Measurements from ENCODE around the gene NRG3.

The NRG3 gene

GRCh38 chr10:81928119-81928518 is 53.1 kb downstream of the NRG3 start:
- DNase-seq (ENCODE audit: insufficient read length, low spot score) (no peak), FAIRE-seq (no peak)
- TF ChIP-seq POLR2A (IDR thresholded peaks at IDR 0.05; ENCODE audit: low read depth, low read length) (no peak), SPI1 (IDR thresholded peaks at IDR 0.05; ENCODE audit: low read depth, low read length) (no peak), POLR2AphosphoS5 (IDR thresholded peaks at IDR 0.05; ENCODE audit: low read depth, low read length) (no peak), TAF1 (IDR thresholded peaks at IDR 0.05; ENCODE audit: low read depth, low read length) (no peak), PAX5 (IDR thresholded peaks at IDR 0.05; ENCODE audit: insufficient read depth, low read length, severe bottlenecking) (no peak), POU2F2 (IDR thresholded peaks at IDR 0.05; ENCODE audit: low read depth, low read length) (no peak)

GRCh38 chr10:81943583-81943982 is 68.6 kb downstream of the NRG3 start:
- FAIRE-seq (no peak), DNase-seq (ENCODE audit: insufficient read length, low spot score) (no peak)

DNA sequence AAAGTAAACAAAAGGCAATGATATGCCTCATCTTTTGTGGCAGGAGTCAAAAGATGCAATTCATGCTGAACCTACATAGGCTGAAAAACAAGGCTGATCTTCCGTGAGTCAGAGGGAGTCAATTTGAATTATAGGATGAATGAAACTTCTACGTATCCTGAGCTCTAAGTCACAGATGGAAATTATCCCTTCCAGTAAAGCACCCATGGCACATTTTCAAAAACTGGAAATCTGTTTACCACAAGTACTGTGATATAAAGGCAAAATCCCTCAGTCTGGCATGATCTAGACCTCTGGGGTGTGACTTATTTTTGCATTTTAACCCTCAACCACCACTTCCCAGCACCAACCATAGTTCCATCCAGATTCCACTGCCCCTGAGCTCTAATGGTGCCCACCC is 69.6 kb downstream of the NRG3 start:
- TF ChIP-seq POLR2AphosphoS5 (IDR thresholded peaks at IDR 0.05; ENCODE audit: low read depth, low read length) = no peak
- TF ChIP-seq POU2F2 (IDR thresholded peaks at IDR 0.05; ENCODE audit: low read depth, low read length) = no peak
- no peak for TF ChIP-seq PAX5 (IDR thresholded peaks at IDR 0.05; ENCODE audit: insufficient read depth, low read length, severe bottlenecking)
- TF ChIP-seq SPI1 (IDR thresholded peaks at IDR 0.05; ENCODE audit: low read depth, low read length) = no peak
- TF ChIP-seq POLR2A (IDR thresholded peaks at IDR 0.05; ENCODE audit: low read depth, low read length) = no peak
- no peak for TF ChIP-seq TAF1 (IDR thresholded peaks at IDR 0.05; ENCODE audit: low read depth, low read length)
- DNase-seq (ENCODE audit: insufficient read length, low spot score) (no peak), FAIRE-seq (no peak)

More at GRCh38 chr10:81943583-81943982, 68.6 kb downstream of the NRG3 start:
- TF ChIP-seq POU2F2 (IDR thresholded peaks at IDR 0.05; ENCODE audit: low read depth, low read length) (no peak), PAX5 (IDR thresholded peaks at IDR 0.05; ENCODE audit: insufficient read depth, low read length, severe bottlenecking) (no peak), POLR2AphosphoS5 (IDR thresholded peaks at IDR 0.05; ENCODE audit: low read depth, low read length) (no peak), TAF1 (IDR thresholded peaks at IDR 0.05; ENCODE audit: low read depth, low read length) (no peak), POLR2A (IDR thresholded peaks at IDR 0.05; ENCODE audit: low read depth, low read length) (no peak), SPI1 (IDR thresholded peaks at IDR 0.05; ENCODE audit: low read depth, low read length) (no peak)

DNA sequence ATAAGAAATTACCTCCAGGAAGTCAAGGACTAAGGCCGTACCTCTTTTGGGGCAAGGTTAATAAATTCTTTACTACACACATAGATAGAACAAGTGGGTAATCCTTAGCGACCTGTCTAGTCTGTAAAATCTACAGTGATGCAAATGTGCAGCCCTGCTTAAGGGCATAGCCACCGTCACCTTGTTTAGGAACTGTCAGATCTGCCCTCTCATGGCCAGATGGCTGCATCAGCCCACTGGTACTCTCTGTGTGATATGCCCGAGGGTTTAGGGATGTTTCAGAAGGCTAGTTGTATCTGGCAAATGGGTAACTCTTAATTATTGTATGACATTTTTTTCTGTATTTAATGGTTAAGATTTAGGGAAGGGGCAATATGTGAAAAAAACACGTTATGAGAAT is 74.3 kb downstream of the NRG3 start:
- TF ChIP-seq POLR2AphosphoS5 (IDR thresholded peaks at IDR 0.05; ENCODE audit: low read depth, low read length) (no peak), POLR2A (IDR thresholded peaks at IDR 0.05; ENCODE audit: low read depth, low read length) (no peak), SPI1 (IDR thresholded peaks at IDR 0.05; ENCODE audit: low read depth, low read length) (no peak), TAF1 (IDR thresholded peaks at IDR 0.05; ENCODE audit: low read depth, low read length) (no peak), PAX5 (IDR thresholded peaks at IDR 0.05; ENCODE audit: insufficient read depth, low read length, severe bottlenecking) (no peak), POU2F2 (IDR thresholded peaks at IDR 0.05; ENCODE audit: low read depth, low read length) (no peak)
- DNase-seq (ENCODE audit: insufficient read length, low spot score) (no peak), FAIRE-seq (no peak)

- DNase-seq (ENCODE audit: insufficient read length, low spot score) = no peak
- no peak for FAIRE-seq
- TF ChIP-seq POU2F2 (IDR thresholded peaks at IDR 0.05; ENCODE audit: low read depth, low read length) (no peak), SPI1 (IDR thresholded peaks at IDR 0.05; ENCODE audit: low read depth, low read length) (no peak), POLR2A (IDR thresholded peaks at IDR 0.05; ENCODE audit: low read depth, low read length) (no peak), PAX5 (IDR thresholded peaks at IDR 0.05; ENCODE audit: insufficient read depth, low read length, severe bottlenecking) (no peak), POLR2AphosphoS5 (IDR thresholded peaks at IDR 0.05; ENCODE audit: low read depth, low read length) (no peak), TAF1 (IDR thresholded peaks at IDR 0.05; ENCODE audit: low read depth, low read length) (no peak)
Observed at GRCh38 chr10:81950358-81950757, 75.4 kb downstream of the NRG3 start.

GRCh38 chr10:81953420-81953819 is 78.4 kb downstream of the NRG3 start:
- DNase-seq (ENCODE audit: insufficient read length, low spot score) (no peak), FAIRE-seq (no peak)
- no peak for TF ChIP-seq PAX5 (IDR thresholded peaks at IDR 0.05; ENCODE audit: insufficient read depth, low read length, severe bottlenecking)
- TF ChIP-seq POU2F2 (IDR thresholded peaks at IDR 0.05; ENCODE audit: low read depth, low read length) = no peak
- no peak for TF ChIP-seq TAF1 (IDR thresholded peaks at IDR 0.05; ENCODE audit: low read depth, low read length)
- TF ChIP-seq POLR2AphosphoS5 (IDR thresholded peaks at IDR 0.05; ENCODE audit: low read depth, low read length) = no peak
- no peak for TF ChIP-seq POLR2A (IDR thresholded peaks at IDR 0.05; ENCODE audit: low read depth, low read length)
- no peak for TF ChIP-seq SPI1 (IDR thresholded peaks at IDR 0.05; ENCODE audit: low read depth, low read length)

GRCh38 chr10:81957976-81958375 is 83.0 kb downstream of the NRG3 start:
- TF ChIP-seq PAX5 (IDR thresholded peaks at IDR 0.05; ENCODE audit: insufficient read depth, low read length, severe bottlenecking) (no peak), SPI1 (IDR thresholded peaks at IDR 0.05; ENCODE audit: low read depth, low read length) (no peak), POU2F2 (IDR thresholded peaks at IDR 0.05; ENCODE audit: low read depth, low read length) (no peak), POLR2AphosphoS5 (IDR thresholded peaks at IDR 0.05; ENCODE audit: low read depth, low read length) (no peak), POLR2A (IDR thresholded peaks at IDR 0.05; ENCODE audit: low read depth, low read length) (no peak), TAF1 (IDR thresholded peaks at IDR 0.05; ENCODE audit: low read depth, low read length) (no peak)
- FAIRE-seq = no peak
- no peak for DNase-seq (ENCODE audit: insufficient read length, low spot score)

DNA sequence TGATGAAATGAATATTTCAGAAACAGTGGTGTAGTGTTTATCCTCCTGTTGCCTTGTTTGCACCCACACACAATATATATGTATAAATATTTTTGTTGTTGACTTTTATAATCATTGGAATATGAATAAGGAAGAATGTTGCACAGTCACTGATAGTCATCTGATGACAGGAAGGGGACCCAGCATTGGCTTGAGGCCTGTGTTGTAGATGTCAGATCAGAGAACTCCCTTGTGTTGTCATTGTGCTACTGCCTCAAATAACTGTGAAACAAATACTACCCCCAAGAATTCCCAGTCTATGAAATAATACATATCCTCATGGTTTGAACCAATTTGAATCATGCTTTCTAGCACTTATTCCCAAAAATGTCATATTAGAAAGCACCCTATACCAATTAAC is 84.0 kb downstream of the NRG3 start:
- TF ChIP-seq TAF1 (IDR thresholded peaks at IDR 0.05; ENCODE audit: low read depth, low read length) = no peak
- no peak for TF ChIP-seq SPI1 (IDR thresholded peaks at IDR 0.05; ENCODE audit: low read depth, low read length)
- FAIRE-seq (no peak), DNase-seq (ENCODE audit: insufficient read length, low spot score) (no peak)

DNA sequence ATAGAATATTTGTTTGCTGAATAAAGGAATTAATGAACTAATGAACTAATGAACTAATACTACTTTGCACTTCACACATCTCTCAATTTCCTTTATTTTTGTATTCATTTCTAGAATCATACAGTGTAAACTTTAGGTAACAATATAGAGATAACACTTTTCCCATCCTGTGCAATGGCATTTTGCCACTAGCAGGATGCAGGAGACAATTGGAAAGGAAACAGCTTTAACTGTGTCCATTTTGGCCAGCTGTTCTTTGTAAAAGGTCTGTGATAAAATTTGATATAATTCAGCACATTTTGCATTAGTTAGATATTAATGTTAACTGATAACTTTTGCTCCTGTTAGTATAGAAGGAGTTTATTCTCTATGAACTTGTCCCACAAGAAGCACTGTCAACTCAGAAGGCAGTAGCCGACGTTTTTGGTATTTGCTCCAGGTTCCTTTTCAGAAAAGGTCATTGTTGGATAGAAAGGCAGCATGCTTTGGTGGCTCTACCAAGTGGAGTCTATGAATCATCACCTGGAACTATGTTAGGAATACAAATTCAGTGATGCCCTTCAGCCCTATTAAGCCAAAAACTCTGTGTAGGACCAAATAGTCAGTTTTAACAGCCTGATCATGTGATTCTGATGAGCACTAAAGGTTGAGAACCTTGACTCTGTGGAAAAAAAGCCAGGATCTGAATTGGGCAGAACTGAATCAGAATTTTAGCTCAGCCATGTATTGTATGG is 86.6 kb downstream of the NRG3 start:
- no peak for TF ChIP-seq SPI1 (IDR thresholded peaks at IDR 0.05; ENCODE audit: low read depth, low read length)
- no peak for TF ChIP-seq POLR2AphosphoS5 (IDR thresholded peaks at IDR 0.05; ENCODE audit: low read depth, low read length)
- FAIRE-seq (no peak), DNase-seq (ENCODE audit: insufficient read length, low spot score) (no peak)

GRCh38 chr10:81963606-81964005 is 88.6 kb downstream of the NRG3 start:
- FAIRE-seq (no peak), DNase-seq (ENCODE audit: insufficient read length, low spot score) (no peak)
- TF ChIP-seq TAF1 (IDR thresholded peaks at IDR 0.05; ENCODE audit: low read depth, low read length) = no peak
- no peak for TF ChIP-seq SPI1 (IDR thresholded peaks at IDR 0.05; ENCODE audit: low read depth, low read length)
- no peak for TF ChIP-seq POU2F2 (IDR thresholded peaks at IDR 0.05; ENCODE audit: low read depth, low read length)
- TF ChIP-seq POLR2A (IDR thresholded peaks at IDR 0.05; ENCODE audit: low read depth, low read length) = no peak

Data from GM12891 (cell line).